Naive thymus-derived CD8-positive, alpha-beta T cell (primary cell): Measurements from ENCODE around the gene DROSHA. TPM values are rescaled to one million over a fixed set of nuclear protein-coding genes. Genes with fewer than 3 reads are reported as not detected.

ENCODE experiments used
- ATAC-seq, 2 donors: fragments of 150-1000 bp; cut with Tn5 transposase in 1 of 2; sonication (Bioruptor Pico), chemical (Tn5 transposase) in 1 of 2; 1 replicate in 1 of 2; 2 replicates in 1 of 2; pipeline ENCODE4 v1.10.0; 2021; ENCODE audit warnings: mild to moderate bottlenecking in 2 of 2, moderate library complexity in 2 of 2
- POLR2A ChIA-PET: fragments of 350-600 bp; sonication (Branson Sonifier 250); formaldehyde crosslinking; loops from one replicate; lab custom pipeline; 2021; ENCODE audit warnings: antibody characterized with exemption; lab: Charles Lee
- DNase-seq, 10 donors: peaks; one replicate each; pipeline versions ENCODE4 v3.0.0 to v3.0.0-alpha.2; 2020 to 2022
- H3K27ac Mint-ChIP-seq, 10 donors: one replicate each; pipeline ENCODE4 v1.8.0; 2020 to 2022; ENCODE audit warnings: mild to moderate bottlenecking in 10 of 10, mixed read lengths in 10 of 10, moderate library complexity in 4 of 10, inconsistent platforms in 1 of 10
- H3K27me3 Mint-ChIP-seq, 5 donors: one replicate each; pipeline ENCODE4 v1.8.0; 2021 to 2022; ENCODE audit warnings: mixed read lengths in 5 of 5
- H3K36me3 Mint-ChIP-seq, 3 donors: one replicate each; pipeline ENCODE4 v1.8.0; 2020 to 2022; ENCODE audit warnings: mixed read lengths in 3 of 3, mild to moderate bottlenecking in 2 of 3, inconsistent platforms in 1 of 3
- H3K4me1 Mint-ChIP-seq, 4 donors: one replicate each; pipeline ENCODE4 v1.8.0; 2021 to 2022; ENCODE audit warnings: mixed read lengths in 4 of 4
- H3K4me3 Mint-ChIP-seq, 10 donors: one replicate each; pipeline ENCODE4 v1.8.0; 2020 to 2022; ENCODE audit warnings: mild to moderate bottlenecking in 10 of 10, mixed read lengths in 10 of 10, moderate library complexity in 6 of 10, inconsistent platforms in 1 of 10
- H3K9me3 Mint-ChIP-seq, 9 donors: one replicate each; pipeline ENCODE4 v1.8.0; 2020 to 2022; ENCODE audit warnings: mixed read lengths in 9 of 9, mild to moderate bottlenecking in 3 of 9, inconsistent platforms in 1 of 9, moderate library complexity in 1 of 9
- polyA plus RNA-seq, 3 donors: library from polyadenylated mRNA; unstranded; fragments of 300-500 nt; fragmentation: Illumina TruSeq; gene quantifications; one replicate each; pipeline ENCODE4 v1.2.3, GENCODE V29; 2021
- total RNA-seq, 8 experiments: library from RNA in 2 of 8; stranded (reverse) in 2 of 8; gene quantifications; one replicate each; pipeline ENCODE4 v1.2.3 and lab custom pipeline; 2021 to 2026

The DROSHA gene
- total and polyA plus RNA-seq, 5 experiments from 2014 or later = 13.5 to 72.7 (median 25.0) TPM

DNA sequence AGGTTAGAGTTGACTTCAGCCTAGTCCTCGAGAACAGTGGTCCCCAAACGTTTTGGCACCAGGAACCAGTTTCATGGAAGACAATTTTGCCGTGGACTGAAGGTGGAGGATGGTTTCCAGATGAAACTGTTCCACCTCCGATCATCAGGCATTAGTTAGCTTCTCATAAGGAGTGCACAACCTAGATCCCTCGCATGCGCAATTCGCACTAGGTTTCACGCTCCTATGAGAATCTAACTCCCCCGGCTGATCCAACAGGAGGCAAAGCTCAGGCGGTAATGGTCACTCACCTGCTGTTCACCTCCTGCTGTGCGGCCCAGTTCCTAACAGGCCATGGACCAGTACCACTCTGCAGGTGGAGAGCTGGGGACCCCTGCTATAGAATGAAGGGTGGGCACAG, 174.9 kb downstream of the DROSHA start:
- Mint-ChIP-seq H3K36me3 (peaks cover 0 to 12% (median 0%) of the 10 kb centered on the region in 3 donors), H3K27ac (no peak overlapping the region), H3K4me3 (no peak overlapping the region), H3K4me1 (no peaks in the 10 kb centered on the region), H3K9me3 (peaks cover 0 to 12% (median 9%) of the 10 kb centered on the region in 9 donors), H3K27me3 (peaks cover 4 to 32% (median 8%) of the 10 kb centered on the region in 5 donors)
- POLR2A ChIA-PET = no interaction called here
- ATAC-seq (no peak), DNase-seq (no peak)

DNA sequence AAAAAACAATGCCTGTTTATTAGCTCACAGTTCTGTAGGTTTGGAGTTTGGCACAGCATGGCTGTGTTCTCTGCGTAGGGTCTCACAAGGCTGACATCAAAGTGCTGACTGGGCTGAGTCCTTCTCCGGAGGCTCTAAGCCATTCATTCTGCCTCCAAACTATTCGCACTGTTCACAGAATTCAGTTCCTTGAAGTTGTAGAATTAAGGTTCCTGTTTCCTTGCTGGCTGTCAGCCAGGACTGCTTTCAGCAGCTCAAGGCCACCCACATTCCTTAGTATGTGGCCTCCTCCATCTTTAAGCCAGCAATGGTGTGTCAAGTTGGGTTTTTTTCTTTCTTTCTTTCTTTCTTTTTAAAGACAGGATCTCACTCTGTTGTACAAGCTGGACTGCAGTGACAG, 176.6 kb downstream of the DROSHA start:
- H3K36me3 Mint-ChIP-seq = peaks cover 0 to 12% (median 0%) of the 10 kb centered on the region in 3 donors
- peaks cover 4 to 33% (median 8%) of the 10 kb centered on the region in 5 donors for H3K27me3 Mint-ChIP-seq
- peaks cover 0 to 23% (median 9%) of the 10 kb centered on the region in 9 donors for H3K9me3 Mint-ChIP-seq
- H3K4me1 Mint-ChIP-seq = no peaks in the 10 kb centered on the region
- DNase-seq = no peak
- H3K27ac Mint-ChIP-seq = no peak overlapping the region
- POLR2A ChIA-PET = no interaction called here
- H3K4me3 Mint-ChIP-seq = no peak overlapping the region
- no peak for ATAC-seq

Other genes starting within 250 kb of the DROSHA start
- gene C5orf22, start 208 bp upstream of the DROSHA start, total RNA-seq = 10 to 100 TPM; 17.1 to 35.7 TPM
- gene C5orf22, start 208 bp upstream of the DROSHA start, polyA plus RNA-seq = 10 to 100 TPM; 15.9 to 19.5 (median 16.5) TPM
- gene PDZD2, start 107.0 kb upstream of the DROSHA start, total RNA-seq = 1 to 10 TPM; 1.2 to 1.4 TPM
- gene PDZD2, start 107.0 kb upstream of the DROSHA start, polyA plus RNA-seq = 1 to 10 TPM in 1 of 3 donors, under 1 TPM in 1, not detected in 1; 0.73 to 1.7 TPM